Activated CD8-positive, alpha-beta T cell treated with anti-CD3 and anti-CD28 coated beads, Interleukin-2, amount 10 ng/mL, durations not matched to agents 7 days and 5 days (primary cell): ENCODE measurements around the gene ARID4A. TPM values are rescaled to one million over a fixed set of nuclear protein-coding genes. Genes with fewer than 3 reads are reported as not detected.

ENCODE experiments used
- ATAC-seq: fragments of 150-1000 bp; cut with Tn5 transposase; one replicate; pipeline ENCODE4 v1.10.0; 2021; ENCODE audit warnings: moderate library complexity
- CTCF ChIA-PET: fragments of 350-600 bp; sonication (Branson Sonifier 250); formaldehyde crosslinking; loops from one replicate; lab custom pipeline; 2021; ENCODE audit warnings: antibody characterized with exemption; lab: Charles Lee
- POLR2A ChIA-PET: fragments of 350-600 bp; sonication (Branson Sonifier 250); formaldehyde crosslinking; loops from one replicate; lab custom pipeline; 2021; ENCODE audit warnings: antibody characterized with exemption; lab: Charles Lee
- DNase-seq: peaks from one replicate; pipeline ENCODE4 v3.0.0-alpha.2; 2020
- H3K27ac Mint-ChIP-seq: one replicate; pipeline ENCODE4 v1.8.0; 2021; ENCODE audit warnings: mild to moderate bottlenecking, mixed read lengths
- H3K27me3 Mint-ChIP-seq: one replicate; pipeline ENCODE4 v1.8.0; 2021; ENCODE audit warnings: low read depth, mixed read lengths
- H3K36me3 Mint-ChIP-seq: one replicate; pipeline ENCODE4 v1.8.0; 2021; ENCODE audit warnings: low read depth, mixed read lengths
- H3K4me1 Mint-ChIP-seq: one replicate; pipeline ENCODE4 v1.8.0; 2021; ENCODE audit warnings: low read depth, mixed read lengths
- H3K4me3 Mint-ChIP-seq: one replicate; pipeline ENCODE4 v1.8.0; 2021; ENCODE audit warnings: mild to moderate bottlenecking, mixed read lengths
- H3K9me3 Mint-ChIP-seq: one replicate; pipeline ENCODE4 v1.8.0; 2022; ENCODE audit warnings: mixed read lengths; ENCODE audit not compliant: insufficient read depth
- total RNA-seq, 2 experiments: library from RNA; stranded (reverse); gene quantifications; one replicate each; pipeline ENCODE4 v1.2.3, GENCODE V29; 2021

The ARID4A gene
- total RNA-seq, 2 experiments from 2014 or later: 27.0 to 28.0 TPM

- H3K36me3 Mint-ChIP-seq: peaks cover 54% of the 10 kb centered on the region
- POLR2A ChIA-PET: no interaction called here
- no peak overlapping the region for H3K27ac Mint-ChIP-seq
- no peak overlapping the region for H3K4me3 Mint-ChIP-seq
- DNase-seq: no peak
- ATAC-seq: no peak
- H3K27me3 Mint-ChIP-seq: no peaks in the 10 kb centered on the region
- CTCF ChIA-PET: no interaction called here
- H3K9me3 Mint-ChIP-seq: no peaks in the 10 kb centered on the region
- peaks cover 32% of the 10 kb centered on the region for H3K4me1 Mint-ChIP-seq
Observed at GRCh38 chr14:58294201-58294600, 4.2 kb upstream of the ARID4A start.

GRCh38 chr14:58296726-58297125 is 1.6 kb upstream of the ARID4A start:
- H3K4me1 Mint-ChIP-seq: peaks cover 34% of the 10 kb centered on the region

GRCh38 chr14:58297412-58297761 is 968 bp upstream of the ARID4A start:
- Mint-ChIP-seq H3K4me1 (peaks cover 32% of the 10 kb centered on the region), H3K36me3 (peaks cover 47% of the 10 kb centered on the region), H3K9me3 (no peaks in the 10 kb centered on the region), H3K27ac (no peak overlapping the region), H3K27me3 (no peaks in the 10 kb centered on the region), H3K4me3 (no peak overlapping the region)
- ATAC-seq (no peak), DNase-seq (no peak)
- ChIA-PET CTCF (interaction anchor here (1.0 to 1.8 kb wide), 4 partner anchors 22 to 64 kb away, joined by 3 to 8 read pairs (median 4); no protein-coding TSS in a partner anchor), POLR2A (interaction anchor here (1.0 to 4.7 kb wide), 13 partner anchors 8 to 130 kb away, joined by 4 to 47 read pairs (median 8); partner anchors contain the start of genes ACTR10, KIAA0586, PSMA3 and TIMM9)

More at GRCh38 chr14:58296726-58297125, 1.6 kb upstream of the ARID4A start:
- POLR2A ChIA-PET: interaction anchor here (2.6 to 4.7 kb wide), 3 partner anchors 29 to 130 kb away, joined by 13 to 47 read pairs (median 41); partner anchors contain the start of genes KIAA0586, PSMA3 and TIMM9
- DNase-seq (no peak), ATAC-seq (no peak)
- CTCF ChIA-PET: no interaction called here
- peaks cover 43% of the 10 kb centered on the region for H3K36me3 Mint-ChIP-seq
- no peaks in the 10 kb centered on the region for H3K9me3 Mint-ChIP-seq
- H3K4me3 Mint-ChIP-seq: no peak overlapping the region
- no peak overlapping the region for H3K27ac Mint-ChIP-seq
- no peaks in the 10 kb centered on the region for H3K27me3 Mint-ChIP-seq

GRCh38 chr14:58297762-58298476 is 436 bp upstream of the ARID4A start:
- Mint-ChIP-seq H3K27me3 (no peaks in the 10 kb centered on the region), H3K36me3 (peaks cover 45% of the 10 kb centered on the region), H3K9me3 (no peaks in the 10 kb centered on the region), H3K27ac (no peak overlapping the region), H3K4me3 (no peak overlapping the region), H3K4me1 (peaks cover 28% of the 10 kb centered on the region)
- DNase-seq: peak; percentile 99
- ChIA-PET POLR2A (interaction anchor here (0.6 to 4.7 kb wide), 33 partner anchors 9 to 1951 kb away, joined by 3 to 47 read pairs (median 5); partner anchors contain the start of genes ACTR10, KIAA0586, PPM1A and PSMA3), CTCF (interaction anchor here (0.7 to 1.8 kb wide), 13 partner anchors 8 to 129 kb away, joined by 3 to 8 read pairs (median 3); partner anchors contain the start of genes KIAA0586, PSMA3, TIMM9 and TOMM20L)
- ATAC-seq: peak; percentile 91

GRCh38 chr14:58299401-58300330 is 1.3 kb downstream of the ARID4A start:
- POLR2A ChIA-PET: interaction anchor here (0.8 to 4.7 kb wide), 10 partner anchors 13 to 127 kb away, joined by 3 to 47 read pairs (median 3); partner anchors contain the start of genes KIAA0586, PSMA3 and TIMM9
- DNase-seq (no peak), ATAC-seq (no peak)

GRCh38 chr14:58301416-58301815 is 3.1 kb downstream of the ARID4A start:
- H3K4me3 Mint-ChIP-seq: no peak overlapping the region
- H3K4me1 Mint-ChIP-seq: peaks cover 12% of the 10 kb centered on the region
- POLR2A ChIA-PET: interaction anchor here (4.7 kb wide), 1 partner anchor 126 kb away, joined by 47 read pairs; the partner anchor contains the start of genes KIAA0586 and TIMM9
- CTCF ChIA-PET: no interaction called here
- H3K36me3 Mint-ChIP-seq: peaks cover 39% of the 10 kb centered on the region
- no peaks in the 10 kb centered on the region for H3K9me3 Mint-ChIP-seq
- H3K27me3 Mint-ChIP-seq: no peaks in the 10 kb centered on the region
- no peak for DNase-seq
- no peak overlapping the region for H3K27ac Mint-ChIP-seq
- no peak for ATAC-seq

More at GRCh38 chr14:58299401-58300330, 1.3 kb downstream of the ARID4A start:
- CTCF ChIA-PET: no interaction called here
- no peaks in the 10 kb centered on the region for H3K27me3 Mint-ChIP-seq
- H3K4me3 Mint-ChIP-seq: peak overlapping the region; percentile 92
- no peaks in the 10 kb centered on the region for H3K9me3 Mint-ChIP-seq
- peaks cover 38% of the 10 kb centered on the region for H3K36me3 Mint-ChIP-seq
- H3K27ac Mint-ChIP-seq: peak overlapping the region; percentile 90
- H3K4me1 Mint-ChIP-seq: peaks cover 19% of the 10 kb centered on the region

GRCh38 chr14:58305730-58306129 is 7.4 kb downstream of the ARID4A start:
- H3K27ac Mint-ChIP-seq: no peak overlapping the region
- DNase-seq (no peak), ATAC-seq (no peak)
- peaks cover 5% of the 10 kb centered on the region for H3K4me1 Mint-ChIP-seq
- H3K27me3 Mint-ChIP-seq: no peaks in the 10 kb centered on the region
- no peak overlapping the region for H3K4me3 Mint-ChIP-seq
- H3K36me3 Mint-ChIP-seq: peaks cover 49% of the 10 kb centered on the region
- CTCF ChIA-PET: no interaction called here
- H3K9me3 Mint-ChIP-seq: no peaks in the 10 kb centered on the region
- POLR2A ChIA-PET: no interaction called here

- CTCF ChIA-PET: interaction anchor here (1.0 kb wide), 1 partner anchor 10 kb away, joined by 3 read pairs; the partner anchor contains the start of gene ARID4A
Observed at GRCh38 chr14:58307597-58308316, 9.4 kb downstream of the ARID4A start.

GRCh38 chr14:58309086-58309485 is 10.7 kb downstream of the ARID4A start:
- POLR2A ChIA-PET: no interaction called here
- CTCF ChIA-PET: no interaction called here
- H3K27me3 Mint-ChIP-seq: no peaks in the 10 kb centered on the region
- no peaks in the 10 kb centered on the region for H3K9me3 Mint-ChIP-seq
- ATAC-seq (no peak), DNase-seq (no peak)
- no peaks in the 10 kb centered on the region for H3K4me1 Mint-ChIP-seq
- no peak overlapping the region for H3K27ac Mint-ChIP-seq
- H3K4me3 Mint-ChIP-seq: no peak overlapping the region
- peaks cover 44% of the 10 kb centered on the region for H3K36me3 Mint-ChIP-seq

More at GRCh38 chr14:58307597-58308316, 9.4 kb downstream of the ARID4A start:
- Mint-ChIP-seq H3K4me3 (no peak overlapping the region), H3K27ac (no peak overlapping the region), H3K9me3 (no peaks in the 10 kb centered on the region), H3K4me1 (no peaks in the 10 kb centered on the region), H3K36me3 (peaks cover 45% of the 10 kb centered on the region), H3K27me3 (no peaks in the 10 kb centered on the region)
- DNase-seq: no peak
- POLR2A ChIA-PET: interaction anchor here (2.2 kb wide), 1 partner anchor 10 kb away, joined by 12 read pairs; the partner anchor contains the start of gene ARID4A
- ATAC-seq: no peak

- Mint-ChIP-seq H3K36me3 (peaks cover 30% of the 10 kb centered on the region), H3K4me1 (no peaks in the 10 kb centered on the region), H3K27me3 (no peaks in the 10 kb centered on the region), H3K27ac (no peak overlapping the region), H3K4me3 (no peak overlapping the region), H3K9me3 (no peaks in the 10 kb centered on the region)
- ATAC-seq (no peak), DNase-seq (no peak)
- ChIA-PET CTCF (no interaction called here), POLR2A (interaction anchor here (0.6 to 3.5 kb wide), 3 partner anchors 14 to 52 kb away, joined by 3 to 15 read pairs (median 7); partner anchors contain the start of gene ARID4A)
Observed at GRCh38 chr14:58313699-58314098, 15.3 kb downstream of the ARID4A start.
